HepG2 (cell line): Measurements from ENCODE around the gene POLR1D. TPM values are rescaled to one million over a fixed set of nuclear protein-coding genes. Genes with fewer than 3 reads are reported as not detected.
A peak's percentile ranks its signal among the peaks of the same experiment; 100 is the strongest.

Experiments
- ATAC-seq: fragments of 200-7000 bp; cut with Tn5 transposase; 3 replicates; pipeline ENCODE4 v1.9.1; 2020; ENCODE audit warnings: mild to moderate bottlenecking, moderate library complexity
- BruUV-seq: library from RNA; stranded (reverse); fragments of 400-500 nt; replicated peaks from 2 replicates; lab custom pipeline; 2021; lab: Mats Ljungman, UMichigan
- CTCF ChIA-PET: fragments of 300-600 bp; formaldehyde crosslinking; extraction: SDS; loops from one replicate; lab custom pipeline; 2021; ENCODE audit warnings: low total read pairs, inconsistent platforms, low intra/inter-chr PET ratio; lab: Yijun Ruan, JAX
- POLR2A ChIA-PET: fragments of 350-600 bp; sonication (Branson Sonifier 250); formaldehyde crosslinking; loops from one replicate; lab custom pipeline; 2020; ENCODE audit warnings: antibody characterized with exemption, inconsistent platforms; lab: Yijun Ruan, JAX
- DNase-seq: peaks from one replicate; pipeline ENCODE4 v3.0.0-alpha.2; 2015; ENCODE audit warnings: low spot score
- FAIRE-seq: peaks from 3 replicates; lab custom pipeline; 2011; peaks lifted over from hg19 to GRCh38; lab: Jason Lieb, UNC
- H2AFZ ChIP-seq: one replicate; pipeline ENCODE4 v1.6.1; 2011; ENCODE audit warnings: low read length, inconsistent platforms
- H3K27ac ChIP-seq: fragments of 300-600 bp; 3 replicates; pipeline ENCODE4 v1.8.0; 2011; ENCODE audit warnings: mixed run types, mild to moderate bottlenecking, mixed read lengths, low read length, inconsistent platforms; ENCODE audit not compliant: insufficient read depth; ENCODE audit errors: extremely low read length
- H3K27me3 ChIP-seq, 2 experiments: fragments of 200-600 bp in 1 of 2; 2 replicates in 1 of 2; 3 replicates in 1 of 2; pipeline versions ENCODE4 v1.6.0 to v1.8.0; 2011; ENCODE audit warnings: low read length in 2 of 2, mild to moderate bottlenecking in 2 of 2, moderate library complexity in 2 of 2, inconsistent platforms in 1 of 2; ENCODE audit not compliant: insufficient read depth in 2 of 2, control insufficient read depth in 1 of 2
- H3K36me3 ChIP-seq, 2 experiments: fragments of 200-600 bp in 1 of 2; replicated peaks in 1 of 2; 2 replicates in 1 of 2; 3 replicates in 1 of 2; pipeline versions ENCODE4 v1.5.1 to v1.8.0; 2011; ENCODE audit warnings: low read length in 2 of 2, inconsistent platforms in 1 of 2; ENCODE audit not compliant: insufficient read depth in 2 of 2, control insufficient read depth in 1 of 2
- H3K4me1 ChIP-seq: 2 replicates; pipeline ENCODE4 v1.5.1; 2012; ENCODE audit warnings: low read length, inconsistent platforms; ENCODE audit not compliant: insufficient read depth
- H3K4me2 ChIP-seq: 2 replicates; pipeline ENCODE4 v1.6.0; 2011; ENCODE audit warnings: low read depth, low read length, inconsistent platforms
- H3K4me3 ChIP-seq, 3 experiments: fragments of 200-600 bp in 1 of 3; sonication (generic), shearing (Covaris generic) in 1 of 3; replicated peaks in 1 of 3; 2 replicates each; pipeline ENCODE4 v1.5.1; 2011 to 2016; ENCODE audit warnings: low read length in 3 of 3, inconsistent platforms in 2 of 3, low read depth in 2 of 3, mild to moderate bottlenecking in 2 of 3, control low read depth in 1 of 3, mixed read lengths in 1 of 3; ENCODE audit not compliant: insufficient read depth in 1 of 3
- H3K79me2 ChIP-seq: one replicate; pipeline ENCODE4 v1.6.1; 2011; ENCODE audit warnings: low read length, inconsistent platforms; ENCODE audit not compliant: insufficient read depth
- H3K9ac ChIP-seq: 2 replicates; pipeline ENCODE4 v1.6.0; 2011; ENCODE audit warnings: mild to moderate bottlenecking, low read depth, low read length, inconsistent platforms; ENCODE audit not compliant: insufficient read depth
- H3K9me3 ChIP-seq: 2 replicates; pipeline ENCODE4 v1.5.1; 2012; ENCODE audit warnings: mild to moderate bottlenecking, low read length
- H4K20me1 ChIP-seq: 2 replicates; pipeline ENCODE4 v1.6.0; 2011; ENCODE audit warnings: inconsistent platforms, mild to moderate bottlenecking, low read length, moderate library complexity; ENCODE audit not compliant: insufficient read depth
- ESRRA ChIP-seq: sonication (generic); formaldehyde crosslinking; IDR thresholded peaks from 2 replicates; pipeline ENCODE4 v1.5.1; 2020; ENCODE audit warnings: mild to moderate bottlenecking, low read depth, missing genetic modification reagents
- HMG20A ChIP-seq: IDR thresholded peaks from 2 replicates; pipeline ENCODE4 v1.6.1; 2016; ENCODE audit warnings: borderline replicate concordance
- HMGXB4 ChIP-seq, 2 experiments: sonication (generic) in 1 of 2; formaldehyde crosslinking in 1 of 2; IDR thresholded peaks; 2 replicates each; pipeline versions ENCODE4 v1.4.0 to v1.6.1; 2018 to 2020; ENCODE audit warnings: missing genetic modification reagents in 2 of 2, borderline replicate concordance in 1 of 2, low read depth in 1 of 2, mild to moderate bottlenecking in 1 of 2, missing biosample characterization in 1 of 2
- MNT ChIP-seq: fragments of 450-650 bp; IDR thresholded peaks from 2 replicates; pipeline ENCODE4 v1.6.1; 2016
- ZFP37 ChIP-seq: sonication (generic); formaldehyde crosslinking; IDR thresholded peaks from 2 replicates; pipeline ENCODE4 v1.4.0; 2020; ENCODE audit warnings: missing genetic modification reagents, borderline replicate concordance
- ZNF253 ChIP-seq: sonication (generic); formaldehyde crosslinking; IDR thresholded peaks from 2 replicates; pipeline ENCODE4 v1.8.0; 2022; ENCODE audit warnings: mild to moderate bottlenecking, missing genetic modification reagents, borderline replicate concordance
- ZNF512B ChIP-seq: sonication (generic); formaldehyde crosslinking; IDR thresholded peaks from 2 replicates; pipeline ENCODE4 v1.5.1; 2020; ENCODE audit warnings: missing genetic modification reagents, mild to moderate bottlenecking, borderline replicate concordance
- ZNF781 ChIP-seq: sonication (generic); formaldehyde crosslinking; IDR thresholded peaks from 2 replicates; pipeline ENCODE4 v1.5.1; 2020; ENCODE audit warnings: borderline replicate concordance, mild to moderate bottlenecking, missing genetic modification reagents; ENCODE audit errors: not compliant biosample characterization
- ZSCAN20 ChIP-seq: sonication (generic); formaldehyde crosslinking; IDR thresholded peaks from 2 replicates; pipeline ENCODE4 v1.4.0; 2020; ENCODE audit warnings: missing genetic modification reagents, mild to moderate bottlenecking, borderline replicate concordance
- in situ Hi-C: cut with HindIII; loops from 2 replicates; pipeline ENCODE4 v1.10.0; 2017; ENCODE audit warnings: low pct_unique_long_range_greater_than_20kb; ENCODE audit not compliant: extremely low pct_ligation_motif_present
- intact Hi-C: fragments of 100-400 bp; cut with micrococcal nuclease; formaldehyde crosslinking; loops from one replicate; pipeline ENCODE4 v1.10.0; 2022; ENCODE audit not compliant: unreplicated experiment
- polyA plus RNA-seq, 8 experiments: library from polyadenylated mRNA; depleted of rRNA in 3 of 8; stranded (reverse) in 7 of 8; unstranded in 1 of 8; fragments of >200 nt; fragmentation: Illumina TruSeq in 4 of 8; extraction: Trizol in 4 of 8; gene quantifications; 2 replicates each; pipeline versions ENCODE4 v1.2.1 to v1.2.3, GENCODE V29; 2011 to 2016; ENCODE audit warnings: low read depth in 4 of 8, missing spikeins in 1 of 8, mixed read lengths in 1 of 8; ENCODE audit not compliant: insufficient read depth in 1 of 8
- total RNA-seq, 5 experiments: library from RNA; depleted of rRNA; stranded (reverse); fragments of >200 nt; fragmentation: Illumina TruSeq; extraction: Trizol; gene quantifications; 2 replicates each; pipeline ENCODE4 v1.2.3, GENCODE V29; 2016; ENCODE audit warnings: low read depth in 1 of 5
- TF ChIP-seq, protein P1 (sequence below): sonication (generic); formaldehyde crosslinking; IDR thresholded peaks from 2 replicates; pipeline ENCODE4 v1.8.0; 2022; ENCODE audit warnings: mild to moderate bottlenecking, missing genetic modification reagents

The POLR1D gene
- total and polyA plus RNA-seq, 2 of the 13 experiments (the other 11 are each of a cell fraction or from before 2014, with no cell fraction given): 183 to 490 TPM

- TF ChIP-seq HMGXB4 (CRISPR knock-in tag; IDR thresholded peaks at IDR 0.05; ENCODE audit: borderline replicate concordance in 1 of 2, low read depth in 1 of 2) (peak; percentile 85 to 87; a peak in 3 of 4 replicates), HMG20A (no peak), ZNF781 (CRISPR knock-in tag) (no peak), ESRRA (CRISPR knock-in tag) (peak; percentile 40; the same call in 1 of the 2 replicates), ZFP37 (0 out of 2 replicates have a peak, but pooled peaks have one; percentile 46)
- TF ChIP-seq, all 625 proteins: peak for 234
Measured at GRCh38 chr13:27621366-27622101, at the start of gene POLR1D (continued).

DNA sequence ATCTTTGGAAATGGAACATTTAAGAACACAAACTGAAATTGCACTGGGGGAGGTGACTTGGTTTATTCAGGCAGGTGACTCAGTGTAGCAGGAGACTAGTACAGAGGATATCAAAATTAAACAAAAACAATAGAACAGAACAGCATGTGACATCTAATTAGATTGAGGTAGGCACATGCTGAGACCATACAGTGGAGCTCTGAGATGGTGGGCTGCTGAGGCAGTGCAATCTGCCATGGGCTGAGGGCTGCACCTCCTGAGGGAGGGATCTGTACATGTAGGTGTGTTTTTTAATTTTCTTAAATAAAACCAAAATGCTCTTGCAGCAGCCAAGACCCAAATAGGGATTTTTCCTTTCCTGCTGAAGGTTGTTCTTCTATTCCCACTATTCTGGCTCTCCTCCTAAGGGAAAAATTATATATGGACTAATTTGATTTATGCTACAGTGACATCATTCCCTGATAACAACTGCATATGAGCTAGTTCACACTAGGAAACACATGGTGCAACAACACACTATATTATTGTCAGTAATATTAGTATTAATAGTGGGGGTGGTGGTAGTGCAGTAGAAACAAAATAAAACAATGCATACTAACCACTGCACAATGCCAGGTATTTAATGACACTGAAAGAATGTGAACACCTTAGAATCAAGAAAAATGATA lies 49.3 kb upstream of the POLR1D start:
- Histone ChIP-seq H2AFZ (no peak overlapping the region), H3K79me2 (peaks cover 5% of the 10 kb centered on the region), H3K4me3 (no peak overlapping the region), H4K20me1 (no peaks in the 10 kb centered on the region), H3K4me2 (no peak overlapping the region), H3K27ac (no peak overlapping the region), H3K9ac (no peak overlapping the region), H3K4me1 (peaks cover 18% of the 10 kb centered on the region), H3K36me3 (peaks cover 8 to 24% of the 10 kb centered on the region in 2 experiments), H3K27me3 (no peaks in the 10 kb centered on the region), H3K9me3 (no peaks in the 10 kb centered on the region)
- DNase-seq (no peak), ATAC-seq (no peak), FAIRE-seq (no peak)
- intact Hi-C loops (no loop called here), in situ Hi-C loops (no loop called here)
- no TSS peak for BruUV-seq
- no peak for TF ChIP-seq ZSCAN20 (CRISPR knock-in tag)
- no peak for TF ChIP-seq ZNF253 (CRISPR knock-in tag)
- TF ChIP-seq MNT: peak; percentile 59
- no peak for TF ChIP-seq ZNF512B (CRISPR knock-in tag)
- TF ChIP-seq, protein P1, sequence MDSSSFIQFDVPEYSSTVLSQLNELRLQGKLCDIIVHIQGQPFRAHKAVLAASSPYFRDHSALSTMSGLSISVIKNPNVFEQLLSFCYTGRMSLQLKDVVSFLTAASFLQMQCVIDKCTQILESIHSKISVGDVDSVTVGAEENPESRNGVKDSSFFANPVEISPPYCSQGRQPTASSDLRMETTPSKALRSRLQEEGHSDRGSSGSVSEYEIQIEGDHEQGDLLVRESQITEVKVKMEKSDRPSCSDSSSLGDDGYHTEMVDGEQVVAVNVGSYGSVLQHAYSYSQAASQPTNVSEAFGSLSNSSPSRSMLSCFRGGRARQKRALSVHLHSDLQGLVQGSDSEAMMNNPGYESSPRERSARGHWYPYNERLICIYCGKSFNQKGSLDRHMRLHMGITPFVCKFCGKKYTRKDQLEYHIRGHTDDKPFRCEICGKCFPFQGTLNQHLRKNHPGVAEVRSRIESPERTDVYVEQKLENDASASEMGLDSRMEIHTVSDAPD (CRISPR knock-in tag): no peak
- ChIA-PET CTCF (no interaction called here), POLR2A (no interaction called here)
